Measurements from ENCODE around the gene TWNK.
"Not testable (repeated sequence)": the region's sequence is repeated elsewhere in the genome, so short reads cannot be mapped to it uniquely, and the experiment has no call there.

Gene TWNK

GRCh38 chr10:100972904-100973535 is 14.3 kb upstream of the TWNK start:
- no peak for DNase-seq (ENCODE audit: low read depth)

GRCh38 chr10:100975397-100975796 is 11.9 kb upstream of the TWNK start:
- DNase-seq (ENCODE audit: low read depth) = not testable (repeated sequence)

DNA sequence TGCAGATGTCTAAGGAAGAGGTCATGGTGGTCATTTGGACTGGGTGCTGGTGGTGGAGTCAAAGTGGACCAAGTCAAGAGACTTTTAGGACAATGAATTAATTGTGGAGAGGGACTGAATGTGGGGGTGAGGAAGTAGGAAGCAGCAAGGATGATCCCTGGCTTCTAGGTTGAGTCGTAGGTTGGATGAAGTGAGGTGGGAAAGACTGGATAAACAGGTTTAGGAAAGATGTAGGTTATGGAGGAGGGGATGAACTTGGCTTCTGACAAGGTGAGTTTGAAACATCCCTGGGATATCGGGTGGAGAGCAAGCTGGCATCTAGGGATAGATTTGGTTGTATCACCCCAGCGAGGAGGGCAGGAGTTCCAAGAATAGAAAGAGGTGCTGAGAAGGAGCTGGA is 10.4 kb upstream of the TWNK start:
- DNase-seq (ENCODE audit: low read depth) = no peak

GRCh38 chr10:100977436-100977835 is 9.9 kb upstream of the TWNK start:
- DNase-seq (ENCODE audit: low read depth) = no peak

DNA sequence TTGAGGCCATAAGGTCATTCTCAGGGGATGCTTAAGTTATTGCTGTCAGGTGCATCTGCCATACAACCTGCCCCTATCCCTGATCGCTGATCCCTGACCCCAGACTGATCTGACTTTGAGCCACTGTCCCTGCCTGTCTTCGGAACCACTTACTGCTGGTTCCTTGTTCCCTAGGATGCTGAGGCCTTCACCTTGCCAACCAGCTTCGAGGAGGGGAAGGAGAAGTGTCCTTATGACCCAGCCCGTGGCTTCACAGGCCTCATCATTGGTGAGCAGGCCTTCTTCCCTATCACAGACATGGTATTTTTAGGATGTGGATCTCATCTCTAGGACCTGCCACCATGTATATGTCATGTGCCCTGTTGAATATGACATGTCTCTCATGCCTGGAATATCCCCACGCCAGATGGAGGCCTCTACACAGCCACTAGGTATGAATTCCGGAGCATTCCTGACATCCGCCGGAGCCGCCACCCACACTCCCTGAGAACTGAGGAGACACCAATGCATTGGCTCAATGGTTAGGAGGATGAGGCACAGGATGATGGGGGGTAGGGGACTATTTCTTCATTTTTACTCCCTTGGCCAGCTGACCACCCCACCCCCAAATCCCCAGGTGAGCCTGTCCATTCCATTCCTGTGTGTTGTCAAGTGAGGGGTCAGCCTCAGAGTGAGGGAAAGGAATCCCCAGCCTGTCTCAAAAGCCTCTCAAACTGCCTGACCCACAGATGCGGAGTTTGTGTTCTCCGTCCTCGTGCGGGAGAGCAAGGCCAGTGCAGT is 9.0 kb upstream of the TWNK start:
- DNase-seq (ENCODE audit: low read depth) = no peak

GRCh38 chr10:100978901-100979195 is 8.5 kb upstream of the TWNK start:
- no peak for DNase-seq (ENCODE audit: low read depth)

- no peak for DNase-seq (ENCODE audit: low read depth)
Observed at GRCh38 chr10:100979791-100980272, 7.5 kb upstream of the TWNK start.

DNA sequence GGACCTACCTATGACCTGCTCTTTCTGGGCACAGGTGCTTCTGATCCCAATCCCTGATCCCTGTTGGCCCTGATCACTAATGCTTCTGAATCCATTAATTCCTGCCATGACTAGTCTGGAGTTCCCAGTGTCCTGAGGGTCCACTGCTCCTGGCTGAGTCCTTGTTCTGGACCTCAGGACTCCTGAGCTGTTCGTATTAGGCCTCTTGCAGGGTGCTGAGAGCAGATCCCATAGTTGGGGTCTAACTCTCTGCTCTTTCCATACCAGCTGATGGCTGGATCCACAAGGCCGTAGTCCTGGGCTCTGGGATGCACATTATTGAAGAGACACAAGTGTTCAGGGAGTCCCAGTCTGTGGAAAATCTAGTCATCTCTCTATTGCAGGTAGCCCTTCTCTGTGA is 7.0 kb upstream of the TWNK start:
- no peak for DNase-seq (ENCODE audit: low read depth)

GRCh38 chr10:100980711-100981110 is 6.6 kb upstream of the TWNK start:
- no peak for DNase-seq (ENCODE audit: low read depth)

DNA sequence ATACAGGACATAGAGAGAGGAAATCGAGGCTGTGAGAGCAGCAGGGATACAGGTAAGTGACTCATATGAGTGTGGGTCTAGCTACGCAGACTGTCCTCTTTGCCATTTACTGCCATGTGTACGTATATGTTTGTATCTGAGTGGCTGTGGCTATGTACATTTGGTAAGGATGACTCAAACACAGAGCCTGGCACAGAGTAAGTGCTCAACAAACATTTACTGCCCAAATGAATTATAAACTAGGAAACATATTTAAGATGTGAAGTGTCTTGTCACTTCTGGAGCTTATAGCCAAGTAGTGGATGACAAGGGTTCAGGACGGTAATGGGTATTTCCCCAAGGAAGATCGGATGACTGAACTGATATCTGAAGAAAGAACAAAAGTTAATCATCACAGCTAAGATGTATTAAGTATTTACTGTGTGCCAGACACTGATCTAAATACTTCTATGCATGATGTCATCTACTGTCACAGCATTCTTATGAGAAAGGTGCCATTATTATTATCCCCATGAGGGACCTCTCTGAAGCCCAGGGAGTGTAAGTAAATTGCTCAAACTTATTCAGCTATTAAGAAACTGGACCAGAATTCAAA is 6.1 kb upstream of the TWNK start:
- DNase-seq (ENCODE audit: low read depth) = no peak

GRCh38 chr10:100982916-100983830 is 4.2 kb upstream of the TWNK start:
- no peak for DNase-seq (ENCODE audit: low read depth)

- no peak for DNase-seq (ENCODE audit: low read depth)
Observed at GRCh38 chr10:100983868-100984671, 3.3 kb upstream of the TWNK start.

- DNase-seq (ENCODE audit: low read depth) = no peak
Observed at GRCh38 chr10:100984672-100985177, 2.6 kb upstream of the TWNK start.

- DNase-seq (ENCODE audit: low read depth) = no peak
Observed at GRCh38 chr10:100985336-100985735, 2.0 kb upstream of the TWNK start.

DNA sequence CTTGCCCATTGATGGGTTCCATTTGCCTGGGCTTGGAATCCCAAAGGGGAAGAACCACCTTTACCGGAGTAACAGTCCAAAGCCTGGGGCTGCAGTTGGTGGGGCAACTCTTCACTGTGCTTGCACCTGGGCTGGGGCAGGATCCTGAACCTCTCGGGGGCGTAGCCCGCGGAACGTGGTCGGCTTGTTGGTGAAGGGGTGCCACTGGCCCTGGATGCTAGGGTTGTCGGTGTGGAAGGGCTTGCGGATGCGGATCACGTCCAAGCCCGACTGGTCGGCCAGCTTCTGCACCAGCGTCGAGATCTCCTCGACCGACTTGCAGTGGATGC is 756 bp upstream of the TWNK start:
- no peak for DNase-seq (ENCODE audit: low read depth)

GRCh38 chr10:100987685-100988049 is 324 bp downstream of the TWNK start:
- no peak for DNase-seq (ENCODE audit: low read depth)

DNA sequence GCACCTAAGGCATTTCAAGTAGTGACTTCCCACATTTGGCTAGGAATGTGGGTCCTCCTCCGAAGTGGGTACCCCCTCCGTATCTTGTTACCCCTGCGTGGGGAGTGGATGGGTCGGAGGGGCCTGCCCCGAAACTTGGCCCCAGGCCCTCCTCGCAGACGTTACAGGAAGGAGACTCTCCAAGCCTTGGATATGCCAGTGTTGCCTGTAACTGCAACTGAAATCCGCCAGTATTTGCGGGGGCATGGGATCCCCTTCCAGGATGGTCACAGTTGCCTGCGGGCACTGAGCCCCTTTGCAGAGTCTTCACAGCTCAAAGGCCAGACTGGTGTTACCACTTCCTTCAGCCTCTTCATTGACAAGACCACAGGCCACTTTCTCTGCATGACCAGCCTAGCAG is 823 bp downstream of the TWNK start:
- DNase-seq (ENCODE audit: low read depth) = no peak

DNA sequence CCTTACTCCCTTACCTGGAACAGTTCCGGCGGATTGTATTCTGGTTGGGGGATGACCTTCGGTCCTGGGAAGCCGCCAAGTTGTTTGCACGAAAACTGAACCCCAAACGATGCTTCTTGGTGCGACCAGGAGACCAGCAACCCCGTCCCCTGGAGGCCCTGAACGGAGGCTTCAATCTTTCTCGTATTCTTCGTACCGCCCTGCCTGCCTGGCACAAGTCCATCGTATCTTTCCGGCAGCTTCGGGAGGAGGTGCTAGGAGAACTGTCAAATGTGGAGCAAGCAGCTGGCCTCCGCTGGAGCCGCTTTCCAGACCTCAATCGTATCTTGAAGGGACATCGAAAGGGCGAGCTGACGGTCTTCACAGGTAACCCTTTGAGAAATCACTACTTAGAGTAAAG is 1.7 kb downstream of the TWNK start:
- no peak for DNase-seq (ENCODE audit: low read depth)

DNA sequence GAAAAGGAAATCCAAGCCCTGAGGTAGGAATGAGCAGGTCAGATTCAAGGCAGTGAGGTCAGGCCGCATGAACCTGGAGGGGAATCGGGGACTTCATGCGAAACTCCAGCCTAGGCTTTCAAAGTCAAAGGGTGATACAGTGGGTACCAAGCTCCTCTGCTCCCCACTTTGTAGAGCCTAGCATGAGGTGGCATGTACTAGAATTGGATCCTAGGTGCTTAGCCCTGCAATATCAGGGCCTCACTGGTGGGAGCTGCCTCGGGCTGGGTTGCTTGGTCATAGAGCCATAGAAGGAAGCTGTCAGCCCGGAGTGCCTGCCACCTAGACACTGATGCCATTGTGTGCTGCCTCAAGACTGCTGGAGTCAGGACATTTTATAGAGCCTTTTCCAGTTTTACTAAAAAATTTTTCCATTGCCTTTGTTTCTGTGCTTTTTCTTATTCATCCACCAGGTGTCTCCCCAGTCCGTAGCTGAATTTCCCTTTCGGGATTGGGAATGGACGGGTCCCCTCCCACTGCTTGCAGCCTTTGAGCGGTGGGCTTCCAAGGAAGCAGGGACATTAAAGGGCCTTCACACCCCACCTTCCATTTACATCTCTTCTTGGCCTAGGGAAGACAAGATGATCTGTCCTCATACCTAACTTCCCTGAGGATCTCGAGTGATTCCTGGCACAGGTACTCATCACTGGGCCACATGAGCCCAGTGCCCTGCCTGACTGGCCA is 6.8 kb downstream of the TWNK start:
- no peak for DNase-seq (ENCODE audit: low read depth)

GRCh38 chr10:100995181-100995580 is 7.8 kb downstream of the TWNK start:
- DNase-seq (ENCODE audit: low read depth) = no peak
